HG03159 (cell line): ENCODE results near the gene HDAC4.

Source experiments
- ATAC-seq: cut with Tn5 transposase; IDR thresholded peaks from one replicate; pipeline ENCODE4 v1.9.1; 2021; ENCODE audit warnings: mild to moderate bottlenecking, moderate library complexity; ENCODE audit not compliant: unreplicated experiment

The HDAC4 gene

GRCh38 chr2:239148495-239149200 lies 252.2 kb downstream of the HDAC4 start:
- no peak for ATAC-seq

DNA sequence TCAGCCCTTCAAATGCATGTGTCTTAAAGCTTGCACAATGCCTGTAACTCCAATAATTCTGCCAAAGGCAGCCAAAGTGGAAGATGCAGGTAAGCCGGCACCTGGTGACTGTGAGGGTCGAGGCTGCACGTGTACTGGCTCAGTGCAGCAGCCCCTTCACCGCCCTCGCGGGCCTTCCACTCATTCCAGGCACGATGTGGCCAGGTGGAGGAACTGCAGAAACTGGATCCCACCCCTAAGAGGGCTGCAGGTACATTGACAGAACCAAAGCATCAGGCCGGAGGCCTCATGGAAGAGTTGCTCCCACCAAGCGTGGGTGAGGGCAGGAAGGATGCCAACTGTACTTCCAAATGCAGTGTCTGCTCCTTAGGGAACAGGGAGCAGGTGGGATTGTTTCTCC lies 253.4 kb downstream of the HDAC4 start:
- no peak for ATAC-seq

DNA sequence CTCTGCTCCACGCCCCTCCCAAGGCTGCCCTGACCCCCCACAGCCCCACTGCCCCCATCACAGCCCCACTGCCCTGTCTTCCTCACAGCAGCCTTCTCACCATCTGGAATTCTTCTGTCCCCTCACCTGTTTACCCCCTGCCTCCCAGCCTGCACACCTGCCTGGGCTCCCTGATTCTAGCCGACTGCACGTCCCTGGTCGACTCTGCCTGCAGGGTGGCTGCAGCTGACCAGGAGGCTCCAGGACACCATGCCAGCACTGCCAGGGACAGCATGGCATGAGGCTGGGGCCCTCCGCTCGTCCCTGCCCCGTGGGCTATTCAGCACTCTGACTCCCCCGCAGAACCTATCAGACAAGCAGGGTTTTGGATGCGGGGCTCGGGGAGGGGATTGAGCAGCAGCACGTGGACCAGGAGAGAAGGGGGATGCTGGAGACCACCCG lies 254.1 kb downstream of the HDAC4 start:
- ATAC-seq: no peak

DNA sequence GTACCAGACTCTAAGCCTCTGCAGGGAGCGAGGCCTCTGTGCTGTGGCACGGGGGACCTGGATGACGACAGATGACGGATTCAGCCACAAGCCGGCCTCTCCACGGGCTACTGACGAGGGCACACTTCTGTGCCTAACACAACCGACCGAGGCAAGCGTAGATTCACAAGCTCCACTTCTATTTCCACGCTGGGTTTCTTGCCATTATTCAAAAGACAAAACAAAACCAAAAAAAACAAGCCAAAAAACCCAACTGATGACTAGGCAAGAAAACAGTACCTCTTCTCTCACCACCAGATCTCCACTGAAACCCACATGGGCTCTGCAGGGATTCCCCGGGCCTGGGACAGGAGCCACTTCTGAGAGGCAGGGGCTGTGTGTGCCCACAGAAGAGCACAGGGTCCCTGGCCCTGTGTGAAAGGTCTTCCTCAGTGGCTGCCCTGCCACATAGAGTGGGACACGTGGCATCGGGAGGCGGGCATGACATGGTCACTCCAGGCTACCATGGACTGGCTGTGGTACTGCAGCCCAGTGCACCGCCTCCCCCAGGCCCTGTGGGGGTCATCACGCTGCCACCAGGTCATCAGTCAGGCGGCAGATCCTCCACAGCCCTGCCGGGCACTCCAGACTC lies 254.7 kb downstream of the HDAC4 start:
- ATAC-seq: no peak

- no peak for ATAC-seq
Observed at GRCh38 chr2:239145601-239146000, 255.2 kb downstream of the HDAC4 start.

DNA sequence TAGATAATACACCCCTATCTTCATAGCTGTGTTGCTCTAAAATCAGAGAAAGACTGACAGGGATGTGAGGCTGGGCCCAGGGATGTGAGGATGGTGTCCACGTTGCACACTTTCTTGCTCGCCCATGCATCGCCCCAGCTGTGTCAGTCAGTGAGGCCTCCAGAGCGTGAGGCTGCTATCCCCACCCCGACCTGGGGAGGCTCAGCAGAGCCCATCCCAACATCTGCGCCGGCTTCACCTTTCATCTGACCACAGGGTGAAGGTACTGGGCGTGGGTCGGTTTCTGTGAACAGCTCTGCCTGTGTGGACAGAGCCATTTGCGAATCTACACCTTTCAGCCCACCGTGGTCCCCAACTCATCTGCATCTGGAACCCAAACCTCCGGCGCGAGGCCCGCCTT lies 255.7 kb downstream of the HDAC4 start:
- ATAC-seq: no peak

DNA sequence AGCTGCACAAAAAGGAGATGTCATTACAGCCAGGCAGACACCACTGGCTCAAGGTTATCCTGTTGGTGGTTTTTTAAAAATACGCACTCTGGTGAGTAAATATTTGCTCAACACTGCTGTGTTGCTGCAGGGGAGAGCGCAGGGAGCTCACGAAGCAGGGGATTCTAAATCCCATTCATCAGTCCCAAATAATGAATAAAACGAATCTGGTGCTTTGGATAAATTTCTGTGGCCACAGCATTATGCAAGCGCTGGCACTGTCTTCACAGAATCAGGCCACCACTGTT lies 256.2 kb downstream of the HDAC4 start:
- ATAC-seq: no peak

GRCh38 chr2:239143858-239144712 lies 256.7 kb downstream of the HDAC4 start:
- no peak for ATAC-seq

DNA sequence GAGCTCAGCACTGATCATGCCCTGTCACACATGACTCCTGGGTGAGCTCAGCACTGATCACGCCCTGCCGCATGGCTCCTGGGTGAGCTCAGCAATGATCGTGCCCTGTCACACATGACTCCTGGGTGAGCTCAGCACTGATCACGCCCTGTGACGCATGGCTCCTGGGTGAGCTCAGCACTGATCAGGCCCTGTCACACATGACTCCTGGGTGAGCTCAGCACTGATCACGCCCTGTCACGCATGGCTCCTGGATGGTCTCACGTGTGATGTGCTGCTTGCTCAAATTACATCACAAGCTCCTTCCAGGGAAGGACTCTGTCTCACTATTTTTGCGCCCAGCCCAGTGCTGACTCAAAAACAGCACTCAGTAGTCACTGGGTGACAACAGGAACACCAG lies 258.0 kb downstream of the HDAC4 start:
- no peak for ATAC-seq

GRCh38 chr2:239142296-239142695 lies 258.5 kb downstream of the HDAC4 start:
- no peak for ATAC-seq

GRCh38 chr2:239141021-239141760 lies 259.6 kb downstream of the HDAC4 start:
- ATAC-seq: no peak

GRCh38 chr2:239140346-239141020 lies 260.3 kb downstream of the HDAC4 start:
- no peak for ATAC-seq

DNA sequence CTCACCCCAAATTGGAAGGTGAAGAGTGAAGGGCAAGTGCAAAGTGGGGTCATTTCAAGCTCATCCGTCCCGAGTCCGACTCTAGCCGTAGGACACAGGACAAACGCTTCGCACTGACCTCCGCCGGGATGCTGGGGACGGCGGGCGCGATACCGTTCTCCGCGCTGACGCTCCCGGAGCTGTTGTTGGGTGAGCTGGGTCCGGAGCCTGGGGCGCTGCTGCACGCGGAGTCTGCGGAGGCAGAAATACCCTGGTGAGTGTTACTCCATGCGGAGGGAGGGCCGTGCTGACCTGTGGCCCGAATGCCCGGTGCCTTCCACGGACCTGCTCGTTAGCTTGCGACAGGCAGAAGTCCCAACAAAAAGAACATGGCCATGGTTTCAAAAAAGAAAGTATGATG lies 261.3 kb downstream of the HDAC4 start:
- no peak for ATAC-seq

DNA sequence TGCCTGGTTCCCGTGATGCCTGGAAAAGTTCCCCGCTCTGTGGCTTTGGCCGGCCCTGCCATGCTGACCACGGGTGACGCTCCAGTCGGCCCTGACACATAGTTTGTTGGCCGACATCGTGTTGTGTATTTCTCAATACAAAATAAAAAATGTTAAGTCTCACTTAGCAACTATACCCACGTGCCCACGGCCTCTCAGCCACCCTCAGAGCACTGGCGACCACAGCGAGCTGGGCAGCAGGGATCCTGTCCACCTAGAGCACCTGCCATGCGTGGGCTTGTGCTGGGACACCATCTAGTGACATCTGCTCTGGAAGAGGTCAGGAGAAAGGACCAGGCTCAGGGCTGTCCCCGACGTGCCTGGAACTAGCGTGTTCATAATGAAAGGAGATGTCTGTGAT lies 261.7 kb downstream of the HDAC4 start:
- no peak for ATAC-seq

DNA sequence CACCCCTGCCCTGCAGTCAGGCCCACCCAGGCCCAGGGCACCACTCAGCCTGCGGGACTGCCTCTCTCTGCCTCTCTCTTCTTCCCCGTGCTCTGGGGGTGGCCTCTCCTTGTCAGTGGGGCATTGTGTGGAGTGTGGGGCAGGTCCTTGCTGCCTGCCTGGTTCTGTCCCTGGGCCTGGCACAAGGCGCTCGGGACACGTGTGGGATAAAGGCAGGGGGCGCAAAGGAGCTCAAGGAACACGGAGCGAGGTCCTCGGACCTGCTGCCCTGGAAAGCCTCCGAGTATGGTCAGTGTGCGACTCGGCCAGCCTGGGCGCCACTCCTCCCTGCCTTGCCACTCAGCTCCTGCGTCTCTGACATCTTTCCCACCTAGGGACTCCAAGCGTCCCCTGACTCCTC lies 262.2 kb downstream of the HDAC4 start:
- ATAC-seq: no peak

DNA sequence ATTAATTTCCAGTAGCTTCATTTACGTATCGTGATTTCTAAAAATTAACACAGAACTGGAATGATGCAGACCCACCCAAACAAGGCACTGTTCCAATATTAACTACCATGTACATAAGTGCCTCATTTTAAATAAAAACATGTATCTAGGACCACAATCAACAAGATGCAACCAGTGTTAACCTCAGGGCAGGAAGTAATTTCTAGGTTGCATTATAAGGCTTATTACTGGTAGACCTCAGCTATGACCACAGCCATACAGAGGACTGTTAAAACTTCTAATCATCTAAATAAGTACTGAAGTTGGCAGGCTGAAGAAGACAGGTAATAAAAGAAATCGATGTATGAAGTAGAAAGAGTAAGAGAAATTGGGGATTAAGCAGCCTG lies 262.9 kb downstream of the HDAC4 start:
- no peak for ATAC-seq

GRCh38 chr2:239137165-239137897 lies 263.5 kb downstream of the HDAC4 start:
- ATAC-seq: no peak

DNA sequence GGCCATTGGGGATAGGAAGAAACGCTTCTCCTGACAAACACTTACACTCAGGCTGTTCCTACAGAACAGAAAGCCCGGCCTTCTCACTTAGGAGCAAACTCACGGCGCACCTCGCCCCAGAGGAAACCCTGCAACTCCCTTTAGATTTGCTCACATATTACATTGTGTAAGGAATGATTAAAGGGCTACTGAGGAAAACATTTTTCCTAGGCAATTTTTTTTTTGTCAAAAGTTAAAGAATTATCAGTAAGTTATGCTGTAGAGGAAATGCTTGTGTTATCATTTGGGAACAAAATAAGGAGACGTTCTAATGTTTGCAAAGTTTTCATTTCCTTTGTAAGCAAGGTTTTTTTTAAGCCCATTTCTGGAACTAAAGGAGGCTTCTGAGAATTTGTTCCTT lies 264.1 kb downstream of the HDAC4 start:
- no peak for ATAC-seq

DNA sequence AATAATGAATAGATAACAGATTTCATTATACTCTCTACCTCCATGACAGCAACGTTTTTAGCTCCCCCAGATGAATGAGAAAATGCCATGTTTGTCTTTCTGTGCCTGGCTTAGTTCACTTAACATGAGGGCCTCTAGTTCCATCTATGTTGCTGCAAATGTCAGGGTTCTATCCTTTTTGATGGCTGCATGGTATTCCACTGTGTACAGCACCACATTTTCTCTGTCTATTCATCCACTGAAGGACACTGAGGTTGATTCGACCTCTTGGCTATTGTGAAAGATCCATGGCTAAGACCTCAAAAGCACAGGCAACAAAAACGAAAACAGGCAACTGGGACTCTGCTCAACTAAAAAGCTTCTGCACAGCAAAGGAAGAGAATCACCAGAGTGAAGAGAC lies 264.6 kb downstream of the HDAC4 start:
- ATAC-seq: no peak

- no peak for ATAC-seq
Observed at GRCh38 chr2:239135531-239135930, 265.3 kb downstream of the HDAC4 start.
